Sigmoid colon (tissue), 4 donors: ENCODE data around the gene MYO1F.

Experiments
- EP300 ChIP-seq, 4 donors: sonication (generic); formaldehyde crosslinking; IDR thresholded peaks; one replicate each; pipeline ENCODE4 v1.6.1; 2017; ENCODE audit warnings: antibody characterized with exemption in 4 of 4
- TF ChIP-seq, protein P1 (sequence below), 4 experiments: fragments of 450-650 bp in 3 of 4; fragments of 200-600 bp in 1 of 4; IDR thresholded peaks; one replicate each; pipeline ENCODE4 v1.5.1; 2016 to 2019; ENCODE audit warnings: antibody characterized with exemption in 4 of 4, mild to moderate bottlenecking in 3 of 4, moderate library complexity in 2 of 4

DNA sequence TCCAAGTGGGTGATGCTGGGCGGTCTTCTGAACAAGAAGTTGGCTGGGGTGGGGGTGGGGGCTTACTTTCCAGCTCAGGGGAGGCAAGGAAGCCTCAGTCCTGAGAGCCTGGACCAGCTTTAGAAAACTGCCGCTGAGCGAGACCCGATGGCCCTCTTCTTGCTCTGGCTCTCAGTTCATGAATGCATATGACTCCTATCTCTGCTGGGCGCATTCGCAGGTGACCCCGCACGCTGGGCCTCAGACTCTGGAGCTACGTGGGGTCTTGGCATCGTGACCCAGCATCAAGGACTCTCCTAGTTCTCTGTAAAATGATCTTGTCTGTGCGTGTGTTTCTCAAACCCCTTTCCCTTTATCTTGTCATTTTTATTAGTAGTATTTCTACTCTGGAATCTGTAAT is 94.5 kb downstream of the MYO1F start:
- no peak for TF ChIP-seq EP300 (IDR thresholded peaks at IDR 0.05)
- TF ChIP-seq, protein P1, sequence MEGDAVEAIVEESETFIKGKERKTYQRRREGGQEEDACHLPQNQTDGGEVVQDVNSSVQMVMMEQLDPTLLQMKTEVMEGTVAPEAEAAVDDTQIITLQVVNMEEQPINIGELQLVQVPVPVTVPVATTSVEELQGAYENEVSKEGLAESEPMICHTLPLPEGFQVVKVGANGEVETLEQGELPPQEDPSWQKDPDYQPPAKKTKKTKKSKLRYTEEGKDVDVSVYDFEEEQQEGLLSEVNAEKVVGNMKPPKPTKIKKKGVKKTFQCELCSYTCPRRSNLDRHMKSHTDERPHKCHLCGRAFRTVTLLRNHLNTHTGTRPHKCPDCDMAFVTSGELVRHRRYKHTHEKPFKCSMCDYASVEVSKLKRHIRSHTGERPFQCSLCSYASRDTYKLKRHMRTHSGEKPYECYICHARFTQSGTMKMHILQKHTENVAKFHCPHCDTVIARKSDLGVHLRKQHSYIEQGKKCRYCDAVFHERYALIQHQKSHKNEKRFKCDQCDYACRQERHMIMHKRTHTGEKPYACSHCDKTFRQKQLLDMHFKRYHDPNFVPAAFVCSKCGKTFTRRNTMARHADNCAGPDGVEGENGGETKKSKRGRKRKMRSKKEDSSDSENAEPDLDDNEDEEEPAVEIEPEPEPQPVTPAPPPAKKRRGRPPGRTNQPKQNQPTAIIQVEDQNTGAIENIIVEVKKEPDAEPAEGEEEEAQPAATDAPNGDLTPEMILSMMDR (IDR thresholded peaks at IDR 0.05): no peak
